ENCODE measurements around the gene MGLL. TPM values are rescaled to one million over a fixed set of nuclear protein-coding genes. Genes with fewer than 3 reads are reported as not detected.

The MGLL gene
- total and polyA plus RNA-seq, 2 donors (not counting 1 experiment from before 2014, with no cell fraction given) = 1.7 to 6.9 TPM

- Mint-ChIP-seq H3K9me3 (ENCODE audit: insufficient read depth) (no peaks in the 10 kb centered on the region), H3K4me3 (peak within 1 kb of the TSS; percentile 94), H3K27ac (peak within 1 kb of the TSS; percentile 98), H3K27me3 (no peaks in the 10 kb centered on the region), H3K4me1 (peaks cover 29% of the 10 kb centered on the region)
- under 1% methylated on average over 92 of the region's 102 CpGs for WGBS (ENCODE audit: insufficient coverage)
- peak within 1 kb of the TSS; percentile 83 to 96 for H3K27ac ChIP-seq (ENCODE audit: low read length in 2 of 2)
- peaks cover 34% of the 10 kb centered on the region for H4K20me1 ChIP-seq (ENCODE audit: control insufficient read depth, insufficient read depth, low read length, poor library complexity, severe bottlenecking)
- intact Hi-C loops (cut with micrococcal nuclease) = loop anchor here (1.0 to 2.0 kb wide), 4 partner anchors 25 to 82 kb away; partner anchors contain the start of genes MCM2, PODXL2 and TPRA1
- H3K9ac ChIP-seq (ENCODE audit: low read length) = peak within 1 kb of the TSS; percentile 98
- TF ChIP-seq EZH2 (IDR thresholded peaks at IDR 0.05; ENCODE audit: borderline replicate concordance, insufficient read depth, low read depth, low read length, poor library complexity, severe bottlenecking) (no peak), CTCF (IDR thresholded peaks at IDR 0.05) (no peak)
- no peaks in the 10 kb centered on the region for H3K9me3 ChIP-seq (ENCODE audit: control extremely low read depth in 1 of 3, control insufficient read depth in 2 of 3, insufficient read depth in 1 of 3, low read length in 2 of 3)
- no peaks in the 10 kb centered on the region for H3K27me3 ChIP-seq (replicated peaks in 1 of 4; ENCODE audit: control extremely low read depth in 1 of 4, control insufficient read depth in 3 of 4, insufficient read depth in 4 of 4, low read length in 3 of 4)
- H3K4me1 ChIP-seq (ENCODE audit: control insufficient read depth in 2 of 2, insufficient read depth in 2 of 2, low read length in 2 of 2) = peaks cover 16 to 22% of the 10 kb centered on the region in 2 donors
- ChIA-PET POLR2A (interaction anchor here (0.7 to 1.8 kb wide), 5 partner anchors 24 to 82 kb away, joined by 3 to 11 read pairs (median 5); partner anchors contain the start of gene MCM2), CTCF (interaction anchor here (0.9 to 1.1 kb wide), 2 partner anchors 74 to 403 kb away, joined by 3 read pairs; partner anchors contain the start of gene MCM2)
- peak within 1 kb of the TSS; percentile 41 to 87 (median 79) for H3K4me3 ChIP-seq (ENCODE audit: control extremely low read depth in 1 of 5, extremely low read depth in 1 of 5, insufficient read depth in 1 of 5, low read depth in 2 of 5, low read length in 4 of 5)
- ATAC-seq (ENCODE audit: low read depth) = peak; percentile 87
- peaks cover 24% of the 10 kb centered on the region for H3K79me2 ChIP-seq (ENCODE audit: control insufficient read depth, insufficient read depth, low read length)
- DNase-seq = peak; percentile 88
- H3K36me3 ChIP-seq (replicated peaks in 1 of 2; ENCODE audit: control extremely low read depth in 1 of 2, control insufficient read depth in 1 of 2, extremely low read depth in 1 of 2, insufficient read depth in 2 of 2, low read length in 1 of 2) = peaks cover 0 to 17% of the 10 kb centered on the region in 2 experiments
- H2AFZ ChIP-seq (ENCODE audit: insufficient read depth, low read depth, low read length, poor library complexity, severe bottlenecking) = peak within 1 kb of the TSS; percentile 93
- peak within 1 kb of the TSS; percentile 99 for H3K4me2 ChIP-seq (replicated peaks; ENCODE audit: low read depth, low read length, poor library complexity, severe bottlenecking)
Measured at GRCh38 chr3:127672429-127673190, 149.7 kb downstream of the MGLL start, which contains the start of gene ABTB1. TSS of gene ABTB1 (plus strand) at chr3:127672952. CDS start at chr3:127673026, 74 bp downstream.
